Midbrain (tissue), 1 donor: ENCODE data around the gene HRK.
A peak's percentile ranks its signal among the peaks of the same experiment; 100 is the strongest.

Experiments
- DNase-seq: peaks from one replicate; lab custom pipeline; 2025; lab: John Stamatoyannopoulos, UW

Gene HRK

DNA sequence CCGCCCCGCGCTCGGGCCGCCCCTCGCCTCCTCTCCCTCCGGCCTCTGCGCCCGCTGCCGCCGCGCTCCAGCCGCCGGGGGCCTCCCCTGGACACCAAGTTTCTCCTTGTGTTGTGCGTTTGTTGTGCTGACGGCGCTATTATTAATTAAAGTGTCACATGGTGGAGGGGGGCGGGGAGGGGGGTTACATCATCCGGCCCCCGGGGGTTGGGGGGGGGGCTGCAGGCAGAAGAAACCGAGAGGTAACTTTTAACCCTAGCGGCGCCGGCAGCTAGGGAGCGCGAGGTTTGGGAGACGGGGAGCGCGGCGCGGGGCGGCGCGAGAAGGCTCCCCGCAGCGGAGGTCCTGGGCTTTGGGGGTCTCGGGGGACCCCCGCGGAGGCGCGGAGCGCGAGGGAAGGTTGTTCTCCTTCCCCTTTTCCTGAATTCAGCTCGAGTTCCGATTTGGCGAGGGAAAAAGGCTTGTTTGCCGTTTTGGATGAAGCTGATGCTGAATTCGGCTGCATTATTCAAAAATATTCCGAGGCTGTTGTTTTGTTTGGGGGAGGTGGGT, at the start of gene HRK:
HRK (minus strand) TSS at position 117 of the 552 bp plus-strand sequence. CDS start 134 bp downstream, outside the sequence.
- no peak for DNase-seq

DNA sequence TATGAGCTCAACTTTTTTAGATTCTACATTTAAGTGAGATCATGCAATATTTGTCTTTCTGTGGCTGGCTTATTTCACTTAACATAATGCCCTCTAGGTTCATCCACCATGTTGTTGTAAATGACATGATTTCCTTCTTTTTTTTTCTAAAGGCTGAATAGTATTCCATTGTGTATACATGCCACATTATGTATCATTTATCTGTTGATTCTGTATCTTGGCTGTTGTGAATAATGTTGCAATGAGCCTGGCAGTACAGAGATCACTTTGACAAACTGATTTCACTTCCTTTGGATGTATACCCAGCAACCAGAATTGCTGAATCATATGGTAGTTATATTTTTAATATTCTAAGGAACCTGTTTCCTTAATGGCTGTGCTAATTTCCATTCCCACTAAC, 48.6 kb upstream of the HRK start:
- no peak for DNase-seq

- DNase-seq = no peak
These were observed 47.3 kb upstream of the HRK start for GRCh38 chr12:116928504-116928903.

GRCh38 chr12:116927244-116927940, 46.2 kb upstream of the HRK start:
- no peak for DNase-seq

GRCh38 chr12:116926283-116927243, 45.3 kb upstream of the HRK start:
- DNase-seq = no peak

GRCh38 chr12:116924558-116925453, 43.6 kb upstream of the HRK start:
- no peak for DNase-seq

DNA sequence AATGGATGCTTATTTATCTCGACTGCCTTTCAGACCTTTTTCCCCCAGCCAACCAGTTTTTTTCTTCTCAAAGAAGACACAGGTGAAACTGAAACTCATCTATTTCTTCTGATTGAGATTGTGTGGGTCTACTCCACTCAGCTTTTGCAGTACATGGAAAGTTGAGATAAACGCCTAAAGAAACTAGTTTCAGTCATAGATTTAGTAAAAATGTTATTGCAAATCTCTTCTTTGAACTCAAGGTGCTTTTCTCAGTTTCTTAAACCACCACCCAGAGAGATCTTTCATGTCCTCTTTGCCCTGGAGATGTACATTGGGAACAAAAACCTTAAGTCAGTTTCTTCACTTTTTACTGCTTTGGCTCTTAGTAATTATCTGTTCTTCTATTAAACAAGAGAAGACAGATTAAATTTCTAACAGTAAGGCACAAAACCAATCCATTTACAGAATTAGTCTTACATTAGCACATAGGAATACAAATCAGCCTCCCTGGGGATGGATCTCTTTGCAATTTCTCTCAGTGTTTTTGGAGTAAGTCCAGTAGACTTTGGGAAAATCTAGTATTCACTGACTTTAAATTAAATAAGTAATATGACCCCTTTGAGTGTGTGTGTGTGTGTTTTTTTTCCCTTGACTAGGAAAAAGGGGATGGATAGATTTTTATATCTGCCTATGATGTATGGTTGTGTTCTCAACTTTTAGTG, 41.1 kb upstream of the HRK start:
- no peak for DNase-seq

DNA sequence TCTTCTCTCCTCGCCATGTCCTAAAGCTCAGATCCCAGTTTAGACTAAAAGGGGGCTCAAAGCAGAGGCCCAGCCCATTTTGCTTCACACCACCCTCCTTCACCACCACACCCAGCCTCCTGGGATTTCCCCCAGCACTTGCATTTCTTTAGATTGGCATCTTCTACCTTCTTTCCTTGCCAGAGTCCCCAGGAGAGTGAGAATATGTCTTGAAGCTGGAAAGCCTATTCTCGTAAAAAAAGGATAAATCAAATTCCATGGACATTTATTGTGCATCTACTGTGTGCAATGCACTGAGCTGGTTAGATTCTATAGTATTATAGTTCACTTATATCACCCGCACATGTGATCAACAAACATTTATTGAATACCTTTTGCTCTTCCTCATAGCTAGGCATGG, 39.7 kb upstream of the HRK start:
- no peak for DNase-seq

DNA sequence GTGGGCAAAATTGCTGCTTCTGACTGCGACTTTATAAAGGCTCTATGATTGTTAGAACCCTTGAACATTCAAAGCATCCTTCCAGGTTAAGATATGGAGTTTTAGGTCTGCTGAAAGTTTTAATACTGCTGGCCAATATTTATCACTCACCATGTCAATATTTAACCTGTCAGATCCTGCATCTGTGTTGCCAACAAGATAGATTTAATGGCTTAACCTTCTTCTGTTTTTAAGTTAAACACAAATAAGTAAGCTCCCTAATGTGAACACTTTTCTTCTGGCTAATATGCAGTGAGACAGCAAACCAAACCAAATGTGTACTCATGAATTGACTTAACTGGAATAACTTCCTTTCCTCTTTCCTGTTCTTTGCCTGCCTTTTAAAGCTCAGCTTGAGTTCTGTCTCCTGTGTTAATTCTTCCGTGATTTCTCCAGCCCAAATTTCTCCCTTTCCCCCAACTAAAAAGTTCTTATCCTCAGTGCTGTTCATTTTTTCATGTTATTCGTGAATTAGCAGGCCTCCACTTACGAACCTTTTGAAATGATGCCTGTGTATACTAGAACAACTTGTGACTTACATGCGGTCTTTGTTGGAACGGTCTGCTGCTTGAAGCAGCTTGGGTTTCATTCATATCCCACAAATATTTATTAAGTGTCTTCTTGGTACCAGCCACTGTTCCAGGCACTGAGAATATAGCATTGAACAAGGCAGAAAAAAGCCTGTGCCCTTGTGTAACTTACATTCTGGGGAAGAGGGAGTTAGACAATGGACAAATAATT, 38.7 kb upstream of the HRK start:
- DNase-seq = no peak

GRCh38 chr12:116919247-116919661, 38.0 kb upstream of the HRK start:
- DNase-seq = no peak

- no peak for DNase-seq
These were observed 37.2 kb upstream of the HRK start for GRCh38 chr12:116918464-116918863.

DNA sequence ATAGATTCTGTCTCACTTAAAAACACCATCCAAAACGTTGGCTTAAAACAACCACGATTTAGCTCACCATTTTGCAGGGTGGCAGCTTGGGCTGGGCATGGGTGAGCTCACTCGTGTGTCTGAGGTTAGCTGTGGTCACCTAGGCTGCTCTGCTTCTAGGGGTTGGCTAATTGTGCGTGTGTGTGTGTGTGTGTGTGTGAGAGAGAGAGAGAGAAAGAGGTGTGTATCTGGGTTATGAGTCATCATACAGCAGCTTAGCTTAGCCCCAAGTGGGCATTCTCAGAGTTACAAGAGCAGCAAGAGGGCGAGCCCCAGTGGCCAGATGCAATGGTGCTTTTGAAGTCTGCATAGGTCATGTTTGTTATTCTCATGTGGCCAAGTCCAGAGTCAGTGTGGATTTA, 35.5 kb upstream of the HRK start:
- DNase-seq = no peak

- DNase-seq = no peak
These were observed 34.9 kb upstream of the HRK start for GRCh38 chr12:116916122-116916521.

- no peak for DNase-seq
These were observed 34.1 kb upstream of the HRK start for GRCh38 chr12:116915326-116915725.

- DNase-seq = peak; percentile 58
These were observed 29.6 kb upstream of the HRK start, which contains the start of gene FBXW8 for GRCh38 chr12:116910645-116911451. Gene FBXW8, plus strand, starts transcription at chr12:116910950. Its CDS starts 88 bp downstream, at chr12:116911038.

- no peak for DNase-seq
These were observed 29.0 kb upstream of the HRK start for GRCh38 chr12:116910280-116910644.

- no peak for DNase-seq
These were observed 25.0 kb upstream of the HRK start for GRCh38 chr12:116906285-116906684.

DNA sequence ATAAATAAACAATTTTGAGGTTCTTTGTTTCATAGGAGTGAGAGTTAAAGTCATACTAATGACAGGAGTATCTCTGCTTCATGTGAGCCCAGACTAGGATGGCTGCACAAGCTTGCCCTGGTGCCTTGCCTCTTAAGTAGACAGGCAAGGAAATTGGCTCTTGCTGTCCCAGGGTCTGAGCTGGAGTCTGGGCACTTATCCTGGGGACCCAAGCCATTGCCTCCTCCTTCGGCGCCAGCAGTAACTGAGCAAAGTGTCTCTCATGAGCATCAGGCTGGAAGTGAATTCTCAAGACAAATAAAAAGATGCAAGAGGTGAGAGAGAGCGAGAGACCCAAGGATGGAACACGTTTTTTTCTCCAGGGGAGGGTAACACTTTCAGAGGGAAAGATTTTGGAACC, 22.6 kb upstream of the HRK start:
- DNase-seq = no peak

DNA sequence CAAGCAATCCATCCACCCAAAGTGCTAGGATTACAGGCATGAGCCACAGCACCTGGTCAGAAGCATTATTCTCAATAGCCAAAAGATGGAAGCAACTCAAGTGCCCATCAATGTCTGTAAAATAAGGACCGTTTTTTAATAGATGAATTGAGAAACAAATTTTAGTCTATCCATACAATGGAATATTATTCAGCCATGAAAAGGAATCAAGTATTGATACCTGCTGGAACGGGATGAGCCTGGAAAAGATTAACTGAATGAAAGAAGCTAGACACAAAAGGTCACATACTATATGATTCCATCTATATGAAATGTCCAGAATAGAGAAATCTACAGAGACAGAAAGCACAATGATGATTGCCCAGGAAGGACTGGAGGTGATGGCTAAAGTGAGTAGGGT, 20.4 kb upstream of the HRK start:
- no peak for DNase-seq
